GM18858 (cell line): Measurements from ENCODE around the gene WDR93.

Experiments used
- ATAC-seq: cut with Tn5 transposase; IDR thresholded peaks from one replicate; pipeline ENCODE4 v1.9.1; 2021; ENCODE audit not compliant: unreplicated experiment

Gene WDR93

DNA sequence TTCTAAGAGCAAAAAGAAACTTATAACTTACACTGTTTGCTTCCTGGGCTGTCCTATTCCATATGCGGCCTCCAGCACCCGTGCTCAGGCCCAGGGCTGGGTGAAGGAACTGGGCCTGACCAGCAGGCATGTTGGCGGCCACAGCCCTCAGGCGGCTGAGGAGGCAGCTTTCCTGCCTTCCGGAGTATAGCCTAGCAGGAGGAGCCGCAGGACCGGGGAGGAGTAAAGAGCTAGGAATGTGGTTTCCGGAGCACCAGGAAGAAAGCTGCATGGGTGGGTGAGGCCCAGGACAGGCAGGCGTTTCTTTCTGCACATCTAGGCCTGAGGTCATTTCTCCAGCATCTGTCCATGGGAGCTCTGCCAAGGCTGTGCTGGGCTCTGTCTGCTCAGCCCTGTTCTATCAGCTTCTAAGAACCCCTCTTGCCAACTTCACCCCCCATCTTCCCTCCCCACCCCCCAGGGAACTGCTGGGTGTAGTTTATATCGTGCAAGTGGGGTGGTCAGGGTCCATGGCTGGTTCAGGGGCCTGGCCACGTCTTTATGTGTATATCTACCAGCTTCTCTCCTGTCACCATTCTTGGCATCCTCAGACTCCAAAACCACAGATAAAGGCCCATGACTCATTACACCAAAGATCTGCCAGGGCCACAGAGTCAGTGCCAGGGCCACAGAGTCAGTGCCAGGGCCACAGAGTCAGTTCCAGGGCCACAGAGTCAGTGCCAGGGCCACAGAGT lies 27.6 kb upstream of the WDR93 start:
- ATAC-seq = no peak

GRCh38 chr15:89664441-89665350 lies 25.9 kb upstream of the WDR93 start:
- no peak for ATAC-seq

DNA sequence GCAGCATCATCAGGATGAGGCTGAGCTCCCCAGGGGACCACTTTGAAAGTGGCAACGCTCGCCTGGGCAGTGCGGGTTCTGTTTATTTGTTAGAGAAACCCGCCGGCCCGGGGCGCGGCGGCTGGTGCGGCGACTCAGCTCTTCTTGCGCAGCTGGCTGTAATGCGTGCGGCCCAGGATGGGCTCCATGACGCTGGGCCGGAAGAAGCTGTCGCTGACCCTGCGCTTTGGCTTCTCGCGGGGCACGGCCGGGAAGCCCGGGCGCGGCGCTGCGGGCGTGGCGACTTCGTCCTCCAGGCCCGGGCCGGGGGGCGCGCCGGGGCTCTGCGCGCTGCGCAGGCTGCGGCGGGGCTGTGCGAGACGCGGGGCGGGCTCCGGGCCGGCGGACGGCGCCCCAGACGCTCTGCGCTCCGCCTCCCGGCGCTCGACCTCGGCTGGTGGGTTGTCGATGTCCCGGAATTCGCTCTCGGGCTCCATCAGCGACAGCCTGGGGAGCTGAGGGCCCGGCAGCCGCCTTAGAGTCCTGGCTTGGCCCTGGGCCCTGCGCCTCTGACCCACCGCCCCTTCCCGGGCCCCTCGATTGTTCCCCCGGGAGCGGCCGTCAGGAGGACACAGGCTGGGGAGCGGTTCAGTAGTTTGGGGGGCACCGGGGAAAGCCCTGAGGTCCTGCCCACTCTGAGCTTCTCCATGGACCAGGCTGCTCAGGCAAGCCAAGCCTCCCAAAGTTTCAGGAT lies 25.0 kb upstream of the WDR93 start:
- ATAC-seq = no peak

DNA sequence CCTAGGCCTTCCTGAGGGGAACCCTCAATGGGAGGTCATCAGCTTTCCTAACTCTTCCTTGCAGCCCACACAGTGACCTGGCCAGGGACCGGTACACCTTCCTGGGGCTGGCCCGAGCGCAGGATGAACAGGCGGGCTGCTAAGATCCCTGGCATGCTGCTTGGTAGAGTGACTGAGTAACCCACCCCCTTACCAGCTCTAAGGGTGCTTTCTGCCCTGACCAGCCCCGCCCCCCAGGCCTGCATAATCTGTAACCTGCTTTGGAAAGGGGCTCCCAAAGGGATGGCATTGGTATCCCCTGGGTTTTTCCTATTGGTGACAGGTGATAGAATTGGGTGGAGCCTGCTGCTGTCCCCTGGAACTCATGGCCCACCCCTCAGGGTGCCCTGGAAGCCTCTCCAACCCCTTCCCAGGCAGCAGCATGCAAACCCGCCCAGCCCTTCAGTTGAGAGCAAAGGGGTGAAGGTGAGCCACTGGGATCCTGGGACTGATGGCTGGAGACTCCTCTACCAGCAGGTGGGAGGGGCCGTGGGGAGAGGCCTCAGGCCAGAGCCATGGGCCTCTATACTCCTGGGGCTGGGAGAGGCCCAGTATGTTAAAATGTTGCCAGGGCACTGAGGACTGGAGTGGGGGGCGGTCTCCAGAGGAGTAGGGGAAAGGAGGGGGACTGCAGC lies 24.3 kb upstream of the WDR93 start:
- no peak for ATAC-seq

DNA sequence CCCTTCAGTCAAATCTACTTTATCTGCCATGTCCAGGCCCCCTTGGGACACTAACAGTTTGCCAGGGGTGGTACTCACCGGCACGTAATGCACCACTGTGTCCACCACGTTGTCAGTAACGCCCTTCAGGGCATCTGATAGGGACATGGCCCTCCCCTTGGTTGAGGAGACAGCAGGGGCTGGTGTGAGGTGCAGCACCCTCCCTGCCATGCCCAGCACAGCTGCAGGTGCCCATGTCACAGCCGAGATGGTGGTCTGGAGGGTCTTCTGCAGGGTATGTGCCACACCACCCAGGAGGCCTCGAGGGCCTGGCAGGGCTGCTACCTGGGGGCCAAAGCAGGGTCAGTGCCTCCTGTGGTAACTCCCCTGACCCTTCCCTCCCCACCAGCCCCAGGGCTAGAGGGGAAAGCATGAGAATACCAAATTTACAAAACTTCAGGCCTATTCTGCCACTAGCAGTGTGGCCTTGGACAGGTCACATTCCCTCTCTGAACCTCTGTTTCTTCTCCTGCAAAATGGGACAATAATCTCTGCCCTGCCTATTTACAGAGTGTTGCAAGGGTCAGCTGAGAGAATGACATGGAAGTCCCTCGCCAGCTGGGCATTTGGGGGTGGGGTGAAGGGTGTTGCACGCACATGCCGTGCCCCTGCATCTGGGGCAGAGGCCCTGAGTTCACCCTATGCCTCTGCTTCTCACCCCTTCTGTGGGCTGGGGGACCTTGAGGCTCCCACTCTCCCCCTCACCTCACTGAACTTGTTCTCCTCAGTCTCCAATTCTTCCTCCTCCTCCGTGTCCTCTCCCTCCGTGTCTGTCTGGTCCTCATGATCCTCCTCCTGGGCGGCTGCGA lies 23.5 kb upstream of the WDR93 start:
- no peak for ATAC-seq

- ATAC-seq = no peak
Measured at GRCh38 chr15:89667706-89667960, 23.0 kb upstream of the WDR93 start.

- ATAC-seq = no peak
Measured at GRCh38 chr15:89668171-89668570, 22.4 kb upstream of the WDR93 start.

GRCh38 chr15:89669309-89669865 lies 21.2 kb upstream of the WDR93 start:
- ATAC-seq = no peak

GRCh38 chr15:89669941-89670340 lies 20.7 kb upstream of the WDR93 start:
- ATAC-seq = no peak

- ATAC-seq = no peak
Measured at GRCh38 chr15:89670971-89671560, 19.5 kb upstream of the WDR93 start.

DNA sequence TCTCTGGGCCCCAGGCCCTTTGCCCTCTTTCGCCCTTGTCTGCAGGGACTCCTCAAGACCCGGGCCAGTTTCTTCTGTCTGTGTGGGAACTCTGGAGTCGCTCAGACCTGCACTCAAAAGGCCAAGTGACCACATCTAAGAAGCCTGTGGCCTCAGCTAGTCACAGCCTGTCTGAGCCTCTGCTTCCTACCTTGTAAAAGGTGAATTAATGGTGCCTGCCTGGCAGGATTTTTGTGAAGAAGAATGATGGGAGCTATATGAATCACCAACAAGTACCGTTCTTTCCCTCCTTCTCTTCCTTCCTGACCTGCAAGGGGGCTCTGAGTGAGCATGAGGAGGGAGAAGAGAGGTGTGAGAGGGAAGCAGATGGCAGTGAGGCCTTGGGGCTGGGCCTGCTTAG lies 18.9 kb upstream of the WDR93 start:
- no peak for ATAC-seq

GRCh38 chr15:89672221-89673164 lies 18.1 kb upstream of the WDR93 start:
- no peak for ATAC-seq

DNA sequence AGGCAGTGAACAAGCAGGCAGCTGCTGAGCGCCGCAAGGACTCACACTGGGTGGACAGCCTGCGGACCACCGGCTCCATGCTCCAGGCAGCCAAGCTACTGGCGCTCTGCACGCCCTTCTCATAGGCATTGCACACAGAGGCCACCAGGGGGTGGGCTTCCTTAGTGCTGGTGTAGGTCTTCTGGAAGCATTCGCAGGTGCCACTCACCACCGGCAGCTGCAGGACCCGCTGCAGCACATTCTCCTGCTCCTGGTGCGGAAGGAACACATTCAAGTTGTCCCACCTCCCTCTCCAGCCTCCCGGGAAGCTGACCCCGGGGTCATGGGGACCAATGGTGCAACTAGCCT lies 17.5 kb upstream of the WDR93 start:
- no peak for ATAC-seq

DNA sequence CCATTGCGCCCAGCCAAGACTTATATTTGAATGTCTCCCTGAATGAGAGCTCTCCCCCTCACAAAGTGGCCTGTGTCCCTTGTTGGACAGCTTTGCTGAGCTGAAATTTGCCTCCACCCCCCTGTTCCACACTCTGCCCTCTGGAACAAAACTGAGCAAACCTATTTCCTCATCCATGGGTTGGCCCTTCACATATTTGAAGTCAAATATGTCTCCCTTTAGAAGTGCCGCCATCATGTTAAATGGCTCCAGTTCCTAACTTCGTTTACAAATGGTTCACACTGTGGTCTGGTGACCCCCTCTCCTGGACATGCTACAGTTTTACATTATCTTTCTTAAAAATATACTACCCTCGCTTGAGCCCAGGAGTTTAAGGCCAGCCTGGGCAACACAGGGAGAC lies 16.1 kb upstream of the WDR93 start:
- no peak for ATAC-seq

GRCh38 chr15:89675606-89676005 lies 15.0 kb upstream of the WDR93 start:
- no peak for ATAC-seq

DNA sequence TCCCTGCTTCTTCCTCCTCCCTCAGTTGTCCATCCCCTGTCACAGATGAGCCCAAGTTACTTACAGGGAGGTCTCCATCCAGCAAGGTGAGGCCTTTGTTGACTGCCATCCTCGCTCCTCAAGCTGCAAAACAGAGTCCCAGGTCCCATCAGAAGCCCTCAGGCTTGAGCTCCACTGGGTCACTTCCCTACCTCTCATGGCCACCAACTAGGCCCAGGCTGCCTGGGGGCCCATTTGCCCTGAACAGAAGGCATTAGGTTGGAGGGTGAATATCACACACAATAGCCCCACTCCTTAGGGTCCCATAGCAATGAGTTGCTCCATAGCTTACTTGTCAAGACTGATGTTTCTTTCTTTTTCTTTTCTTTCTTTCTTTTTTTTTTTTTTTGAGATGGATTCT lies 13.2 kb upstream of the WDR93 start:
- no peak for ATAC-seq

GRCh38 chr15:89679212-89679611 lies 11.4 kb upstream of the WDR93 start, which contains the start of gene PLIN1:
Gene PLIN1 (minus strand): TSS chr15:89679367. CDS start chr15:89677489, 1,878 bp downstream.
- no peak for ATAC-seq

DNA sequence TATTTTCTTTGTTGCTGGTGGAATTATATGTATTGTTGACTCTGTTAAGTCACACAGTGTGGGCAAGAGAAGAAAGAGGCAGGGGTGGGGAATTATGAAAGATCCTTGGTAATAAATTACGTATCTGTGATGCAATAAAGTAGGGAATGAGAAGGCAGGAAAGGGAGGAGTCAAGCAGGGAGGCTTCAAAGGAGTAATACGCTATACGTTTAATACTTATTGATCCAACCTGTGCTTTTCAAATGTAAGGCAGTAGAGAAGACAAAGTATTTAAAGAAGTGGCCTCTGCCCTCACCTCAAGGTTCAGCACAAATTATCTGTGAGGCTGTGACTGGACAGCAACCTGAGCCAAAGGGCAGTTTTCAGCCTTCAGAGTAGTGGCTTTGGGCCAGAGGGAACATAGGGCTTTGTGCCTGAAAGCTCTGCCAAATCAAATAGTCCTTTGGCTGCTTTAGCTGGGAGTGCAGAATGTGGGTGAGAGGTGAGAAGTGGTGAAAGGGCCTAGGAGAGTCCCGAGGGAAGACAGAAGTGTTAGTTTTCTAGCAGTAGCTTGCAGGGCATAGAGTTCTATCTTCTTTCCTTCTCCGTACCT lies 10.2 kb upstream of the WDR93 start:
- no peak for ATAC-seq
